ENCODE results near the gene CEP41.

Gene CEP41

GRCh38 chr7:130401578-130401977 lies 39.2 kb downstream of the CEP41 start:
- H3K4me3 ChIP-seq (replicated peaks; ENCODE audit: low read depth, low read length), result no peak overlapping the region
- DNase-seq (ENCODE audit: extremely low read depth, low read depth), result no peak
- no peak for TF ChIP-seq CTCF (IDR thresholded peaks at IDR 0.05; ENCODE audit: low read depth, low read length, missing control alignments)

GRCh38 chr7:130401101-130401500 lies 39.7 kb downstream of the CEP41 start:
- no peak for TF ChIP-seq CTCF (IDR thresholded peaks at IDR 0.05; ENCODE audit: low read depth, low read length, missing control alignments)
- no peak overlapping the region for H3K4me3 ChIP-seq (replicated peaks; ENCODE audit: low read depth, low read length)
- no peak for DNase-seq (ENCODE audit: extremely low read depth, low read depth)

- no peak for TF ChIP-seq CTCF (IDR thresholded peaks at IDR 0.05; ENCODE audit: low read depth, low read length, missing control alignments)
- no peak for DNase-seq (ENCODE audit: extremely low read depth, low read depth)
Measured at GRCh38 chr7:130400120-130400572, 40.7 kb downstream of the CEP41 start.

GRCh38 chr7:130398526-130399090 lies 42.2 kb downstream of the CEP41 start:
- DNase-seq (ENCODE audit: extremely low read depth, low read depth), result no peak
- H3K4me3 ChIP-seq (replicated peaks; ENCODE audit: low read depth, low read length), result no peak overlapping the region
- TF ChIP-seq CTCF (IDR thresholded peaks at IDR 0.05; ENCODE audit: low read depth, low read length, missing control alignments), result no peak

More at GRCh38 chr7:130400120-130400572, 40.7 kb downstream of the CEP41 start:
- no peak overlapping the region for H3K4me3 ChIP-seq (replicated peaks; ENCODE audit: low read depth, low read length)

GRCh38 chr7:130397758-130398073 lies 43.1 kb downstream of the CEP41 start:
- DNase-seq (ENCODE audit: extremely low read depth, low read depth), result no peak
- no peak for TF ChIP-seq CTCF (IDR thresholded peaks at IDR 0.05; ENCODE audit: low read depth, low read length, missing control alignments)
- H3K4me3 ChIP-seq (replicated peaks; ENCODE audit: low read depth, low read length), result no peak overlapping the region

- no peak for DNase-seq (ENCODE audit: extremely low read depth, low read depth)
- H3K4me3 ChIP-seq (replicated peaks; ENCODE audit: low read depth, low read length), result no peak overlapping the region
- TF ChIP-seq CTCF (IDR thresholded peaks at IDR 0.05; ENCODE audit: low read depth, low read length, missing control alignments), result no peak
Measured at GRCh38 chr7:130397051-130397757, 43.6 kb downstream of the CEP41 start.
